IMR-90 (cell line): Measurements from ENCODE around the gene AWAT1. TPM values are rescaled to one million over a fixed set of nuclear protein-coding genes. Genes with fewer than 3 reads are reported as not detected.

Experiments used
- ATAC-seq: fragments of 200-7000 bp; cut with Tn5 transposase; 2 replicates; pipeline ENCODE4 v1.9.1; 2020; ENCODE audit warnings: low read depth, mild to moderate bottlenecking, moderate library complexity
- BruUV-seq: library from RNA; stranded (reverse); fragments of 400-500 nt; replicated peaks from 2 replicates; lab custom pipeline; 2021; lab: Mats Ljungman, UMichigan
- CTCF ChIA-PET: fragments of 300-600 bp; formaldehyde crosslinking; extraction: SDS; loops from one replicate; lab custom pipeline; 2021; ENCODE audit warnings: antibody characterized with exemption; lab: Yijun Ruan, JAX
- POLR2A ChIA-PET: fragments of 300-600 bp; sonication (Branson Sonifier 250); formaldehyde crosslinking; loops from one replicate; lab custom pipeline; 2022; ENCODE audit warnings: antibody characterized with exemption; ENCODE audit not compliant: unreplicated experiment; lab: Charles Lee
- DNase-seq: peaks from one replicate; pipeline ENCODE4 v3.0.0; 2013
- H2AFZ ChIP-seq: replicated peaks from 2 replicates; pipeline ENCODE3; 2013; ENCODE audit warnings: low read length, mild to moderate bottlenecking; ENCODE audit not compliant: poor library complexity
- H2AK5ac ChIP-seq: 2 replicates; pipeline ENCODE4 v1.6.1; 2013; ENCODE audit warnings: low read depth, low read length, inconsistent platforms
- H2AK9ac ChIP-seq: replicated peaks from 2 replicates; pipeline ENCODE3; 2013; ENCODE audit warnings: mild to moderate bottlenecking, low read depth, low read length, moderate library complexity; ENCODE audit not compliant: poor library complexity
- H2BK120ac ChIP-seq: 2 replicates; pipeline ENCODE4 v1.6.1; 2013; ENCODE audit warnings: low read depth, low read length, inconsistent platforms
- H2BK15ac ChIP-seq: 3 replicates; pipeline ENCODE4 v1.6.1; 2013; ENCODE audit warnings: low read depth, low read length, inconsistent platforms
- H2BK20ac ChIP-seq: 2 replicates; pipeline ENCODE4 v1.6.1; 2013; ENCODE audit warnings: low read depth, mild to moderate bottlenecking, inconsistent platforms, low read length, moderate library complexity
- H2BK5ac ChIP-seq: 2 replicates; pipeline ENCODE4 v1.6.1; 2013; ENCODE audit warnings: mild to moderate bottlenecking, low read depth, low read length, inconsistent platforms; ENCODE audit not compliant: poor library complexity, severe bottlenecking
- H3K14ac ChIP-seq: replicated peaks from 2 replicates; pipeline ENCODE4 v1.6.1; 2013; ENCODE audit warnings: low read depth, low read length, inconsistent platforms
- H3K18ac ChIP-seq: 2 replicates; pipeline ENCODE4 v1.6.1; 2013; ENCODE audit warnings: low read depth, low read length, control low read depth
- H3K23ac ChIP-seq: 2 replicates; pipeline ENCODE4 v1.6.1; 2013; ENCODE audit warnings: low read depth, low read length, inconsistent platforms
- H3K27ac ChIP-seq: 2 replicates; pipeline ENCODE4 v1.5.1; 2013; ENCODE audit warnings: mild to moderate bottlenecking, control low read depth, low read length; ENCODE audit not compliant: insufficient read depth
- H3K27me3 ChIP-seq: 2 replicates; pipeline ENCODE4 v1.6.1; 2013; ENCODE audit warnings: low read length; ENCODE audit not compliant: control insufficient read depth, insufficient read depth
- H3K36me3 ChIP-seq: 2 replicates; pipeline ENCODE4 v1.6.1; 2013; ENCODE audit warnings: low read length, mixed read lengths; ENCODE audit not compliant: control insufficient read depth, insufficient read depth
- H3K4ac ChIP-seq: 2 replicates; pipeline ENCODE4 v1.6.1; 2013; ENCODE audit warnings: low read depth, low read length, inconsistent platforms
- H3K4me1 ChIP-seq: 2 replicates; pipeline ENCODE4 v1.6.1; 2013; ENCODE audit warnings: low read length, mixed read lengths; ENCODE audit not compliant: control insufficient read depth, insufficient read depth
- H3K4me2 ChIP-seq: 2 replicates; pipeline ENCODE4 v1.6.1; 2013; ENCODE audit warnings: low read depth, mild to moderate bottlenecking, control low read depth, low read length, moderate library complexity
- H3K4me3 ChIP-seq: 2 replicates; pipeline ENCODE4 v1.5.1; 2013; ENCODE audit warnings: low read depth, mild to moderate bottlenecking, control low read depth, low read length, moderate library complexity; ENCODE audit not compliant: insufficient read depth
- H3K56ac ChIP-seq: 2 replicates; pipeline ENCODE4 v1.6.1; 2013; ENCODE audit warnings: low read length, inconsistent platforms; ENCODE audit not compliant: insufficient read depth; ENCODE audit errors: extremely low read depth
- H3K79me1 ChIP-seq, 2 experiments: 2 replicates each; pipeline ENCODE4 v1.6.1; 2013; ENCODE audit warnings: low read length in 2 of 2, inconsistent platforms in 1 of 2, low read depth in 1 of 2
- H3K9ac ChIP-seq: 2 replicates; pipeline ENCODE4 v1.6.1; 2013; ENCODE audit warnings: low read depth, low read length, control low read depth
- H3K9me1 ChIP-seq: 2 replicates; pipeline ENCODE4 v1.6.1; 2013; ENCODE audit warnings: low read length, inconsistent platforms; ENCODE audit not compliant: insufficient read depth
- H3K9me3 ChIP-seq: 2 replicates; pipeline ENCODE4 v1.6.1; 2013; ENCODE audit warnings: low read length; ENCODE audit not compliant: control insufficient read depth, insufficient read depth
- H4K20me1 ChIP-seq: 2 replicates; pipeline ENCODE4 v1.6.1; 2013; ENCODE audit warnings: low read length, inconsistent platforms; ENCODE audit not compliant: insufficient read depth
- H4K5ac ChIP-seq: 2 replicates; pipeline ENCODE4 v1.6.1; 2013; ENCODE audit warnings: mild to moderate bottlenecking, low read depth, low read length, control low read depth
- H4K8ac ChIP-seq, 2 experiments: 2 replicates each; pipeline ENCODE4 v1.6.1; 2013; ENCODE audit warnings: low read depth in 2 of 2, low read length in 2 of 2, control low read depth in 1 of 2, inconsistent platforms in 1 of 2
- H4K91ac ChIP-seq: 2 replicates; pipeline ENCODE4 v1.6.1; 2013; ENCODE audit warnings: low read depth, low read length, inconsistent platforms; ENCODE audit not compliant: insufficient read depth
- BHLHE40 ChIP-seq: fragments of 150-350 bp; IDR thresholded peaks from 2 replicates; pipeline ENCODE4 v1.6.1; 2016; ENCODE audit warnings: mild to moderate bottlenecking, low read depth, low read length
- CEBPB ChIP-seq: IDR thresholded peaks from 2 replicates; pipeline ENCODE4 v1.6.1; 2012; ENCODE audit warnings: low read depth, low read length, improper control_type of control experiment
- CHD1 ChIP-seq: IDR thresholded peaks from 2 replicates; pipeline ENCODE4 v1.6.1; 2012; ENCODE audit warnings: low read depth, low read length, improper control_type of control experiment
- CTCF ChIP-seq: conservative IDR thresholded peaks from 2 replicates; pipeline ENCODE4 v1.5.1; 2012; ENCODE audit warnings: mild to moderate bottlenecking, low read depth, low read length, improper control_type of control experiment
- ELK1 ChIP-seq: fragments of 150-350 bp; IDR thresholded peaks from 2 replicates; pipeline ENCODE4 v1.6.1; 2016; ENCODE audit warnings: low read depth, mild to moderate bottlenecking, low read length, moderate library complexity, borderline replicate concordance
- FOS ChIP-seq: fragments of 150-350 bp; IDR thresholded peaks from 2 replicates; pipeline ENCODE4 v1.6.1; 2016; ENCODE audit warnings: low read depth, low read length
- MAFK ChIP-seq: IDR thresholded peaks from 2 replicates; pipeline ENCODE4 v1.6.1; 2012; ENCODE audit warnings: low read depth, low read length, improper control_type of control experiment
- MAZ ChIP-seq: IDR thresholded peaks from 2 replicates; pipeline ENCODE4 v1.6.1; 2012; ENCODE audit warnings: low read depth, mild to moderate bottlenecking, low read length, improper control_type of control experiment, moderate library complexity, borderline replicate concordance
- MXI1 ChIP-seq: IDR thresholded peaks from 2 replicates; pipeline ENCODE4 v1.6.1; 2012; ENCODE audit warnings: low read depth, mild to moderate bottlenecking, low read length, moderate library complexity, borderline replicate concordance
- NFE2L2 ChIP-seq: fragments of 150-350 bp; IDR thresholded peaks from 2 replicates; pipeline ENCODE4 v1.6.1; 2016; ENCODE audit warnings: low read depth, mild to moderate bottlenecking, low read length
- POLR2A ChIP-seq: IDR thresholded peaks from 2 replicates; pipeline ENCODE4 v1.6.1; 2012; ENCODE audit warnings: mild to moderate bottlenecking, low read depth, low read length
- RAD21 ChIP-seq: IDR thresholded peaks from 2 replicates; pipeline ENCODE4 v1.6.1; 2012; ENCODE audit warnings: low read length, improper control_type of control experiment
- RCOR1 ChIP-seq: IDR thresholded peaks from 2 replicates; pipeline ENCODE4 v1.6.1; 2012; ENCODE audit warnings: mild to moderate bottlenecking, low read length, improper control_type of control experiment; ENCODE audit not compliant: insufficient replicate concordance
- RFX5 ChIP-seq: IDR thresholded peaks from 2 replicates; pipeline ENCODE4 v1.8.0; 2012; ENCODE audit warnings: low read depth, mild to moderate bottlenecking, low read length, moderate library complexity
- SMC3 ChIP-seq: fragments of 150-350 bp; IDR thresholded peaks from 2 replicates; pipeline ENCODE4 v1.6.1; 2016; ENCODE audit warnings: low read depth, mild to moderate bottlenecking, antibody characterized with exemption, low read length, moderate library complexity
- USF2 ChIP-seq: fragments of 150-350 bp; IDR thresholded peaks from 2 replicates; pipeline ENCODE4 v1.6.1; 2017; ENCODE audit warnings: mild to moderate bottlenecking, antibody characterized with exemption, low read length, low read depth
- WGBS, 2 experiments: methylation state at CpG; one replicate each; pipeline versions ENCODE4 v1.1.5 to v1.1.7; 2013; ENCODE audit warnings: missing lambda C conversion rate in 2 of 2; ENCODE audit not compliant: insufficient read length in 1 of 2; ENCODE audit errors: extremely low coverage in 2 of 2; 5-methylcytosine and 5-hydroxymethylcytosine counted together
- dilution Hi-C: fragments of 300-500 bp; cut with HindIII; formaldehyde crosslinking; loops from one replicate; pipeline ENCODE4 v1.14.3; 2018; ENCODE audit warnings: low sequenced_read_pairs; ENCODE audit not compliant: unreplicated experiment
- in situ Hi-C: fragments of 300-500 bp; cut with MboI; formaldehyde crosslinking; loops from 3 replicates; pipeline ENCODE4 v1.14.3; 2019; ENCODE audit warnings: low sequenced_read_pairs, inconsistent platforms, mixed read lengths
- intact Hi-C: fragments of 100-400 bp; cut with micrococcal nuclease; formaldehyde crosslinking; loops from 2 replicates; pipeline ENCODE4 v1.10.0; 2022
- polyA plus RNA-seq, 3 experiments: library from polyadenylated mRNA; depleted of rRNA; stranded (reverse); fragments of >200 nt; gene quantifications; 2 replicates each; pipeline ENCODE4 v1.2.3, GENCODE V29; 2012; ENCODE audit warnings: low replicate concordance in 1 of 3
- total RNA-seq: library from RNA; depleted of rRNA; stranded (reverse); fragments of >200 nt; gene quantifications from 2 replicates; pipeline ENCODE4 v1.2.3, GENCODE V29; 2012

The AWAT1 gene
- total and polyA plus RNA-seq, 2 of the 4 experiments (the other 2 are of a cell fraction), result not detected

- Histone ChIP-seq H2BK20ac (no peak within 1 kb of the TSS), H4K91ac (no peak within 1 kb of the TSS), H2BK120ac (no peak within 1 kb of the TSS), H3K14ac (no peak within 1 kb of the TSS), H2AK9ac (no peak within 1 kb of the TSS), H2AK5ac (no peak within 1 kb of the TSS), H3K9me3 (no peaks in the 10 kb centered on the region), H3K36me3 (no peaks in the 10 kb centered on the region), H2AFZ (peak within 1 kb of the TSS; percentile 43), H3K27ac (no peak within 1 kb of the TSS), H3K4me3 (no peak within 1 kb of the TSS), H4K8ac (no peak within 1 kb of the TSS), H4K5ac (no peak within 1 kb of the TSS), H3K4me1 (no peaks in the 10 kb centered on the region), H3K4ac (no peak within 1 kb of the TSS), H3K79me1 (no peaks in the 10 kb centered on the region), H3K4me2 (no peak within 1 kb of the TSS), H2BK5ac (no peak within 1 kb of the TSS), H3K18ac (no peak within 1 kb of the TSS), H3K9me1 (no peaks in the 10 kb centered on the region), H2BK15ac (no peak within 1 kb of the TSS), H4K20me1 (no peaks in the 10 kb centered on the region), H3K23ac (no peak within 1 kb of the TSS), H3K27me3 (peaks cover 9% of the 10 kb centered on the region), H3K9ac (no peak within 1 kb of the TSS), H3K56ac (no peak within 1 kb of the TSS)
- WGBS, 2 experiments, result no CpG with 5 or more reads among the region's 4 CpGs
- intact Hi-C loops (no loop called here), in situ Hi-C loops (no loop called here), dilution Hi-C loops (no loop called here)
- no TSS peak for BruUV-seq
- ChIA-PET POLR2A (interaction anchor here (0.6 kb wide), 1 partner anchor 179 kb away, joined by 3 read pairs; no protein-coding TSS in a partner anchor), CTCF (interaction anchor here (0.6 kb wide), 1 partner anchor 785 kb away, joined by 3 read pairs; no protein-coding TSS in a partner anchor)
- DNase-seq (no peak), ATAC-seq (no peak)
- no peak for TF ChIP-seq CTCF
- TF ChIP-seq MAFK, result no peak
- TF ChIP-seq RAD21, result no peak
- TF ChIP-seq CHD1, result no peak
- TF ChIP-seq NFE2L2, result no peak
- no peak for TF ChIP-seq BHLHE40
- no peak for TF ChIP-seq SMC3
- no peak for TF ChIP-seq MXI1
- TF ChIP-seq USF2, result no peak
- no peak for TF ChIP-seq ELK1
- no peak for TF ChIP-seq RFX5
- TF ChIP-seq MAZ, result no peak
- TF ChIP-seq FOS, result no peak
- TF ChIP-seq POLR2A, result no peak
- TF ChIP-seq CEBPB, result no peak
- TF ChIP-seq RCOR1, result no peak
These were observed 25.6 kb downstream of the AWAT1 start, which contains the start of gene P2RY4 for GRCh38 chrX:70260104-70260503. Gene P2RY4 (minus strand): TSS chrX:70260204. CDS start chrX:70259624, 580 bp downstream.
